KBM-7 (cell line): ENCODE measurements around the gene IFITM5.

Source experiments
- DNase-seq: peaks from one replicate; pipeline ENCODE4 v3.0.0-alpha.2; 2015
- in situ Hi-C: fragments of 300-500 bp; cut with MboI; formaldehyde crosslinking; loops from 2 replicates; pipeline ENCODE4 v1.14.3; 2020; ENCODE audit warnings: low sequenced_read_pairs, low pct_unique_long_range_greater_than_20kb, mixed read lengths

Gene IFITM5

DNA sequence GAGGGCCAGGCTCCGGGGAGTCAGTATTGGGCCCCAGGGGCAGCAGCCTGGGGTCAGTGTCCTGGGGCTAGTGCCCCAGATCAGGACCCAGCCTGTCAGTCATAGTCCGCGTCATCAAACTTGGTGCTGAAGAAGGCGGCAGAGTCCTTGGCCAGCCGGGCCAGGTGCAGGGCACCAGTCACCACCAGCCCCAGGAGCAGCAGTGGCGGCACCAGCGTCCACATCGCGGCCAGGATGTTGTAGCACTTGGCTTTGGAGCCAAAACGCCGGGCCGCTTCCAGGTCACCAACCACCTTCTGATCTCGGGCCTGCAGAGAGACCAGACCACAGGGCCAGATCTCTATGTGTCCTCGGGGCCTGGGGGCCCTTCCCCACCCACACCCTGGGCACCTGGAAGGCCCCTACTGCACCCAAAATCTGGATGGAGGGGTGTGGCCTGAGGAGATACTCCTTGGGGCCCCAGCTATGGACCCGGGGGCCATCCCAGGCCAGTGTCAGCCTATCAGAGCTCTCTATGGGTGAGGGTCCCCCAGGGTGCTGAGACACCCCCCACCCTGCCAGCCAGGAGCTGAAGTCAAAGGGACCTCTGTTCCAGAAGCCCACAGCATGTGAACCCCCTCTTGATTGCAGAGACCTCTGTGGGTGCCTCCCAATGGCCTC lies 790 bp downstream of the IFITM5 start:
- in situ Hi-C loops, result no loop called here
- DNase-seq, result no peak

DNA sequence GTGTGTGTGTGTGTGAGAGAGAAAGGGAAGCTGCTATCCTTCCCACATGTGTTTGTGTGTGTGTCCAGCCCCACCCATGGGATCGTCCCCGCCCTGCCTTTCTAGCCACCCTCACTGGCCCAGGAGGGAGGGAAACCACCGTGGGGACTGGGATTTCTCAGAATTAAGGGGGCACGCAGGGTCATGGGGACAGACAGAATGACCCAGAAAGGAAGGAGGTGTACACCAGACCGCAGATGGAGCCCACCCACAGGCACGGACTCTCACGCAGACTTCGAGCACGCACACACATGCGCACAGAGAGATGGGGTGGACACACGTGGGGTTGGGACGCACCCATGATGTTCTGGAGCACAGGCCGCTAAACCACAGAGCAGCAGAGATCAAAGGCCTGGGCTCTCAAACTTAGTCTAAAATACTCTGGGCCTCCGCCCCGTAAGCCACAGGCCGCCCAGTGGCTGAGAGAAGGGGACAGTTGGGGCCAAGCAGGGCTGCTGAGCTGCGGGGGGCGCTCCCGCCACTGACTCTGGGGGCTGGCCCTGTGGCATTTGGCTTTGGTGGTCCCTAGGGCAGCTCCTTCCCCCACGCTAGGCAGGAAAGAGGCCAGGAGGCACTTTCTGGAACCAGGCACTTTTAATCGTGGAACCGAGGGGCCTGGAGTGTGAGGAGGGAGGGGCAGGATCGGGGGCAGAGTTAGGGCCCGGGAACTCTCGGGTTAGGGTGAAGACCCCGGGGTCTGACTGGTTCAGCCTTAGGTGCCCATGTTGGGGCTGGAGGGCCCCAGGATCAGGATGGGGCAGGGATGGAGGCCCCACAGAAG lies 1.5 kb downstream of the IFITM5 start:
- in situ Hi-C loops, result no loop called here
- DNase-seq, result no peak

GRCh38 chr11:297051-297585 lies 2.2 kb downstream of the IFITM5 start:
- in situ Hi-C loops, result no loop called here
- DNase-seq, result no peak

DNA sequence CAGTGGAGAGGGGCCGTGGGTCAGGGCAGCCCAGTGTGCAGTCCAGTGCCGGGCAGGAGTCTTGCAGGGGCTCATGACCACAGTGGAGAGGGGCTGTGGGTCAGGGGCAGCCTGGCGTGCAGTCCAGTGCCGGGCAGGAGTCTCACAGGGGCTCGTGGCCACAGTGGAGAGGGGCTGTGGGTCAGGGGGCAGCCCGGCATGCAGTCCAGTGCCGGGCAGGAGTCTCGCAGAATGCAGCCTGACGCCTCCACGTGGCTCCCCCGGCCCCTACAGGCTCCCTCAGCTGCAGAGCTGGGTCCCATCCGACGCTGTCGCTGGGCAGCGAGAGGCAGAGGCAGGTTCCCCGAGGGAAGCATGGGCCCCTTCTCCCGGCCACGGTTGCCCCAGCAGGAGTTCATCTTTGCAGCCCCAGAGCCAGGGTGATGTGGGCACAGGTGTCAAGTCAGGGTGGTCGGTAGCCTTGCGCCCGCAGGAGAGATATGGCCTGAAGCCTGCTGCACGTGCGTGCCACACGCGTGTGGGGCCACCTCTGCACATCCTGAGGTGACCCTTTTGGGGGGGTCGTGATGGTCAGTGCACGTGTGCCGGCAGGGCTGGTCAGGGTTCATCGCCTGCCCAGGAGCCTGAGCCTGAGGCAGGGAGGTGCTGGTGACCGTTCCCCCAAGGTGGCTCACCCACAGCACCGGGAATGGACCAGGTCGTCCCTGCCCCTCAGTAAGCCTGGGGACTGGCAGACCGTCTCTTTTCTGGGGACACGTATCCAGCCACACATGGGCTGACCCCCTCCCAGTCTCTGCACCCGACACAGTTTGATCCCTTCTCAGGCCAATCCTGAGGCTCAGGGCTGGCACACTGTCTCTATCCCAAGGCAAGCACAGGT lies 2.9 kb downstream of the IFITM5 start:
- no peak for DNase-seq
- in situ Hi-C loops, result no loop called here

DNA sequence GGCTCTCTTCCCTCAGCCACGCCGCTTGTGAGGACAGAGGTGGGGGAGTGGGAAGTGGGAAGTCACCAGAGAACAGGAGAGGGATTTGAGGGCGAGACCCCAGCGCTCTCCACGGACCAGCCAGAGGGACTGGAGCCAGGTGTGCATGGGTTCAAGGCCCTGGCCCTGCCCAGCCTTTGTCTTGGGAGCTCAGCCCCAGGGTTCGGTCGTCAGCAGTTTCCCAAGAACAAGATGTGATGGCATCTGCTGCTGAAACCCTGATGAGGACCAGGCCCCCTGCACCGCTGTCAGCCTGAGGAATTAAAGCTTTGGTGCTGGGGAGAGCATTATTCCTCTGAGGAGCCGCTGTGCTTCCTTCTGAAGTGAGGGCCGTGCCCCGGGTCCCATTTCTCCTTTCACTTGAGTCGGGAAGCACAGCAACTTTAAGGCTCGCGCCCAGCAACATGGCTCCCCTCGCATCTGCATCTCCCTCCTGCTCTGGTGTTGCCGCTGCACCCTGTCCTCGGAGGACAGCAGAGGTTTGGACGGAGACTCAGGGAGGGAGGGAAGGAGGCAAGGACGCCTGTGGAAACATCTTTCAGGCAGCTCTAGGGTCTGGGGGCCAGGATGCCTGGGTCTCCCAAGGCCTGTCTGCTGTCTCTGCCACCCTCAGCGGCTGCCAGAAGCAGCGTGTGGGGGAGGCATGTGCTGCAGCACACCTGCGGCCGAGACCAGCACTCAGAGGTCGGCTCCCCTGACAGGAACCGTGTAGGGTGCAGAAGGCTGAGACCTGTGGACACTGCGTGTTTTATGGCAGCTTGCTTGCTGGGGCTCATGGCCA lies 3.8 kb downstream of the IFITM5 start:
- DNase-seq, result no peak
- in situ Hi-C loops, result no loop called here

DNA sequence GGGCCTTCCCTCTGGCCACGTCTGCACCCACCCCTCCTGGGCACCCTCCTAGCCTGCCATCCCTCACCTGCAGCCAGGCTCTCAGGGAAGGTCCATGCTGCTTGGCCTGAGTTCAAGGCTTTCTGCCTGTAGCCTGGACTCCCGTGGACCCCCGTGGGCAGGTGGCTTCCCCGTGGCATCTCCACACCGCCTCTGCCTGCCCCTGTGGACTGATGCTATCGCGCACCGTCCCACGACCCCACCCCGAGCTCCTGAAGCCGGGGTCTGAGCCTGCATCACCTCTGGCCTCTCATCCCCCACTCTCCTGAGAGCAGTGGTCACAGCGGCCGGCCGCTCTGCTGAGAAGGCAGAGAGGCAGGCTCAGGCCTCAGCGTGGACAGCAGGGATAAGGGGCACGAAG lies 4.5 kb downstream of the IFITM5 start:
- in situ Hi-C loops, result no loop called here
- DNase-seq, result no peak

GRCh38 chr11:293852-294661 lies 5.3 kb downstream of the IFITM5 start:
- no peak for DNase-seq
- in situ Hi-C loops, result no loop called here

GRCh38 chr11:293271-293851 lies 6.0 kb downstream of the IFITM5 start:
- in situ Hi-C loops, result no loop called here

DNA sequence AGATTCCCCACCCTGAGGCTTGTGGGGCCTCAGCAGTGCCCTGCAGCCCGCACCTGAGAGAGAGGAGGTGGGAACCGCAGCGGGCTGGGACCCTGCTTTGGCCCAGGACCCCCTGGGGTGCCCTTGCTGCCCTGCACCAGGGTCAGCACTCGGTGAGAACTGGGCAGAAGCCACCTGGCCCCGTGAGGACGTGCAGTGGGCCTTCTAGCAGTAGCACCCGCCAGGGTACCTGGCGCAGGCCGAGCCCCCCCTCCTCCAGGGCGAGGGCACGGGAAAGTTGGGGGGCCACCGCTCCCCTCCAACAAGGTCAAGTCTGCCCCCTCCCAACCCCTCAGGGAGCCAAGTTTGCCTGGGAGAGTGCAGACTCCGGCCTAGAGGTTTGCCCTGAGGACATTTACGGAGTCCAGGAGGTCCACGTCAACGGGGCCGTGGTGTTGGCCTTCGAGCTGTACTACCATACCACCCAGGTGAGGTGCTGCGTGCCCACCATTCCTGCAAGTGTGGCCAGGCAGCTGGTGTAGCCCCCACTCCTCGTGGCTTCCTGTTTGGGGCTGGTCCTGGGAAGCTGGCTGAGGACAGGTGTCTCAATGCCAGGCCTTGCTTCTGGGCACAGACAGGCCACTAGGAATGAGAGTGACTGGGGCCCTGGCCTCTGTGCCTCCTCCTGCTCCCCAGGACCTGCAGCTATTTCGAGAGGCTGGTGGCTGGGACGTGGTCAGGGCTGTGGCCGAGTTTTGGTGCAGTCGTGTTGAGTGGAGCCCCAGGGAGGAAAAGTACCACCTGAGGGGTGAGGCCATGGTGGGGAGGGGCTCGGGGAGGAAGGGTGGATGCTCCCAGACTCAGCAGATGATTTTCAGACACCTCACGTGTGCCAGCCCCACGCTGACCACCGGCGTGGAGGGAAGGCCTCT lies 6.9 kb downstream of the IFITM5 start:
- no peak for DNase-seq
- in situ Hi-C loops, result no loop called here

More at GRCh38 chr11:293271-293851, 6.0 kb downstream of the IFITM5 start:
- DNase-seq, result no peak

DNA sequence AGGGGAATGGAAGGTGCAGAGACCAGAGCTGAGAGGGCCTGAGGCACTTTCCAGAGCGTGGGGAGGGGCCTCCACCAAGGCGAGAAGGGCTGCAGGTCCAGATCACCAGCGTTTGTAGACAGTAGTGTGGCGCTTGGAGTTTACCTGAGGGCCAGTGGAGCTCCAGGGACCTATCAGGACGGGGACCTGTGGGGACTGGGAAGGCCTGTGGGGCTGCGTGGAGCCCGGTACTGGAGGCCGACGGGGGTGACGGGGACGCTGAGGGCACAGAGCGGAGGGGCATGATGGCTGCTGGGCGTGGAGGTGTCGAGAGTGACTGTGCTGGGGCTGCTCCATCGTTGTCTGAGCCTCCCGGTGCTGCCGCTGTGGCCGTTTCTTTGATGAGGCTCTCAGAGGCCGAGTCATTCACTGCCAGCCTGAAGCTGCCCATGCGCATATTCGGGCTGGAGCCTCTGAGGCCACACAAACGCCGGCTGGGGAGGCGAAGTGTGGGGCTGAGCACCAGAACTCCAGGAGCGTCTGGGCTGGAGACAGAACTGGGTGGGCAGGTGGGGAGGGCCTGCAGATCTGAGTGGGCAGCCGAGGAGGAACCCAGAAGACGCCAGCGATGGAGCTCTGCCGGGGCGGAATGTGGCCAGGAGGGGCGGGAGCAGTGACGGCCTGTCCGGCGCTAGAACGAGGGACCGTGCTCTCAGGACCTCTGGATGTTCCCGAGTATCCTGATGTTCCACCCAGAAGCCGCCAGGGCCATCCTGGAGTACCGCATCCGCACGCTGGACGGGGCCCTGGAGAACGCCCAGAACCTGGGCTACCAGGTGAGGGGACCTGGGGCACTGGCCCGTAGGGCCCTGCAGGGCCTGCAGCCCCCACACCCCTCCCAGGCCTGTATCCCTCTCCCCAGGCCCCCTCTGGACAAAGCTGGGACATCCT lies 7.8 kb downstream of the IFITM5 start:
- in situ Hi-C loops, result no loop called here

DNA sequence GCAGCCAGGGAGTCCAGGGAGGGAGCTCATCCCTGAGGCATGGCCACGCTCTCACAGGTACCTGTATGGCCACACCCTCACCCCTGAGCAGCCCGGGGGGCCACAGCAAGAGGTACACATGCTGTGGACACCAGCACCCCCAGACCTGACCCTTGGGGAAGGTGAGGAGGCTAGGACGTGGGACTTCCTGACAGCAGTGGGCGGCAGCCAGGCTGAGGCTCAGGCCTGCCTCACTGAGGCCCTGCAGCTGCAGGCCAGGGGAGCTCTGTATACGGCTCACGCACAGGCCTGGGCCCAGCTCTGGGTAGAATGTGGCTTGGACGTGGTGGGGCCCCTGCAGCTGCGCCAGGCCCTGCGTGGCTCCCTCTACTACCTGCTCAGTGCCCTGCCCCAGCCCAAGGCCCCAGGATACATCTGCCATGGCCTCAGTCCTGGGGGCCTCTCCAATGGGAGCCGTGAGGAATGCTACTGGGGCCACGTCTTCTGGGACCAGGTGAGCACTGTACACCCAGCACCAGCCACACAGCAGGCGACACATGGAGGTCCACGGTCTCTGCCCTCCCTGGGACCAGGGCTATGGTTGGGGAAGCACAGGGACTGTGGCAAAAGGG lies 8.6 kb downstream of the IFITM5 start:
- in situ Hi-C loops, result no loop called here

More for the DNA sequence above, 7.8 kb downstream of the IFITM5 start:
- no peak for DNase-seq

DNA sequence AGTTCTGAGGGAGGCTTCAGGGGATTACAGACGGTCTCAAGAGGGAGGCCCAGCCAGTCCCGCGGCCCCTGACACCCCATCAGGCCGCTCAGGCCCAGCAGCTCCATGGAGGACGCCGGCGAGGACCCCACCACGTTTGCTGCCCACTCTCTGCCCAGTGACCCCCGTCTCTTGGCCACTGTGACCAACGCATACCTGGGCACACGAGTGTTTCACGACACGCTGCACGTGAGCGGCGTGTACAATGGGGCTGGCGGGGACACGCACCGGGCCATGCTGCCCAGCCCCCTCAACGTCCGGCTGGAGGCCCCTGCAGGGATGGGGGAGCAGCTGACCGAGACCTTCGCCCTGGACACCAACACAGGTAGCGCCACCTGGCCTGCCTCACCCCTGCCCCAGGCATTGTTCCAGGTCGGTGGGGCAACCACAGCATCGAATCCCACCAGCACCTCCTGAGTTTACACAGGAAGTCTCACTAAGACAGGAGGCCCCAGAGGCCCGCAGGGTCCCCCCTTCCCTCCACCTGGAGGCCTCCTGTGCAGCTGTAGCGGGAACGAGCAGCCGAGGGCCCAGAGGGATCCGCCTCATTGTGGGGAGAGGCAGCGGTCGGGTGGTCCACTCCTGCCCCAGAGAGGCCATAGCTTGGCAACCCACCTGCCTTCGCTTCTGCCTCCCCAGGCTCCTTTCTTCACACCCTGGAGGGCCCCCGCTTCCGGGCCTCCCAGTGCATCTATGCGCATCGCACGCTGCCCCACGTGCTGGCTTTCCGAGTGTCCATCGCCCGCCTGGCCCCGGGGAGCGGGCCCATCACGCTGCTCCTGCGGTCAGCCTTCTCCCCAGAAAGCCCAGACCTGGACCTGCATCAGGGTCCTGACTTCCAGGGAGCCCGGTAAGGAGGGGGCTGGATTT lies 9.4 kb downstream of the IFITM5 start:
- in situ Hi-C loops, result no loop called here
- no peak for DNase-seq

More for the DNA sequence above, 8.6 kb downstream of the IFITM5 start:
- no peak for DNase-seq

DNA sequence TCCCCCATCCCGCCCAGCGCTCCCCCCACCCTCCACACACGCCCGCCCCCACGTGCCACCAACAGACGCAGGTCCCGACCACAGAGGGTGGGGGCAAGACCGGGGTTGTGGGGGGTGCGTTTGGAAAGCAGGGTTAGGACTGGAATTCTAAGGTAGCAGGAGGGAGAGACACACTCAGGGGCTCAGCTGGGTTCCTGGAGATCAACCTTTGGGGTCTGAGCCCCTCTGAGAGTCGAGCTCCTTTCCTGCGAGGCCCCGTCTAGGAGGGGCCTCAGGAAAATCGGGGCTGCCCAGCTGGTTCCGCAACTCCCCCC lies 10.0 kb downstream of the IFITM5 start:
- no peak for DNase-seq
- in situ Hi-C loops, result no loop called here
